GM12873 (cell line): ENCODE measurements around the gene EIPR1.

Experiments used
- CTCF ChIP-seq: IDR thresholded peaks from 2 replicates; pipeline ENCODE4 v1.5.1; 2012; ENCODE audit warnings: low read depth, mild to moderate bottlenecking, moderate library complexity, low read length, control low read depth; ENCODE audit not compliant: insufficient read depth; ENCODE audit errors: missing control alignments

Gene EIPR1

GRCh38 chr2:3341336-3341735, 36.3 kb downstream of the EIPR1 start:
- TF ChIP-seq CTCF, result no peak

GRCh38 chr2:3340144-3340543, 37.5 kb downstream of the EIPR1 start:
- no peak for TF ChIP-seq CTCF

GRCh38 chr2:3338340-3338739, 39.3 kb downstream of the EIPR1 start:
- no peak for TF ChIP-seq CTCF

GRCh38 chr2:3336844-3337243, 40.8 kb downstream of the EIPR1 start:
- no peak for TF ChIP-seq CTCF

- TF ChIP-seq CTCF, result no peak
These were observed 42.9 kb downstream of the EIPR1 start for GRCh38 chr2:3334392-3335345.

- TF ChIP-seq CTCF, result no peak
These were observed 45.5 kb downstream of the EIPR1 start for GRCh38 chr2:3332133-3332532.

- TF ChIP-seq CTCF, result no peak
These were observed 48.1 kb downstream of the EIPR1 start for GRCh38 chr2:3329491-3329890.
